HG03103 (cell line): ENCODE data around the gene C1orf174.

Experiments used
- ATAC-seq: cut with Tn5 transposase; IDR thresholded peaks from one replicate; pipeline ENCODE4 v1.9.1; 2021; ENCODE audit warnings: low read depth; ENCODE audit not compliant: unreplicated experiment

The C1orf174 gene

GRCh38 chr1:3900150-3900968, at the start of gene C1orf174:
Gene C1orf174 (minus strand): TSS chr1:3900272. CDS start chr1:3900186, 86 bp downstream.
- peak; percentile 52 for ATAC-seq

- no peak for ATAC-seq
These were observed 48.3 kb upstream of the C1orf174 start for GRCh38 chr1:3948344-3948743.

GRCh38 chr1:3945916-3946840, 46.1 kb upstream of the C1orf174 start:
- ATAC-seq = no peak

- ATAC-seq = no peak
These were observed 45.1 kb upstream of the C1orf174 start for GRCh38 chr1:3945222-3945621.

- ATAC-seq = no peak
These were observed 44.6 kb upstream of the C1orf174 start for GRCh38 chr1:3944578-3945125.

GRCh38 chr1:3943806-3944577, 43.9 kb upstream of the C1orf174 start:
- no peak for ATAC-seq

- ATAC-seq = no peak
These were observed 43.0 kb upstream of the C1orf174 start for GRCh38 chr1:3943123-3943431.

- ATAC-seq = no peak
These were observed 42.5 kb upstream of the C1orf174 start for GRCh38 chr1:3942416-3943122.

GRCh38 chr1:3940754-3941345, 40.8 kb upstream of the C1orf174 start:
- ATAC-seq = no peak

GRCh38 chr1:3940081-3940753, 40.1 kb upstream of the C1orf174 start:
- ATAC-seq = no peak

- no peak for ATAC-seq
These were observed 39.4 kb upstream of the C1orf174 start for GRCh38 chr1:3939242-3940080.

- no peak for ATAC-seq
These were observed 32.3 kb upstream of the C1orf174 start for GRCh38 chr1:3932156-3932919.

GRCh38 chr1:3931007-3931912, 31.2 kb upstream of the C1orf174 start:
- ATAC-seq = no peak

- no peak for ATAC-seq
These were observed 30.4 kb upstream of the C1orf174 start for GRCh38 chr1:3930301-3931006.

GRCh38 chr1:3929126-3929525, 29.1 kb upstream of the C1orf174 start:
- no peak for ATAC-seq

- no peak for ATAC-seq
These were observed 28.5 kb upstream of the C1orf174 start for GRCh38 chr1:3928586-3928985.
